GM19395 (cell line): ENCODE results near the gene DPP6.
"Not testable (repeated sequence)": the region's sequence is repeated elsewhere in the genome, so short reads cannot be mapped to it uniquely, and the experiment has no call there.

Experiments used
- ATAC-seq: cut with Tn5 transposase; IDR thresholded peaks from one replicate; pipeline ENCODE4 v1.9.1; 2021; ENCODE audit warnings: mild to moderate bottlenecking, moderate library complexity; ENCODE audit not compliant: unreplicated experiment

Gene DPP6

GRCh38 chr7:154051643-154052529 is at the start of gene DPP6:
Gene DPP6, plus strand, starts transcription at chr7:154052398.
- not testable (repeated sequence) for ATAC-seq

GRCh38 chr7:154009423-154009911 is 42.7 kb upstream of the DPP6 start:
- not testable (repeated sequence) for ATAC-seq

DNA sequence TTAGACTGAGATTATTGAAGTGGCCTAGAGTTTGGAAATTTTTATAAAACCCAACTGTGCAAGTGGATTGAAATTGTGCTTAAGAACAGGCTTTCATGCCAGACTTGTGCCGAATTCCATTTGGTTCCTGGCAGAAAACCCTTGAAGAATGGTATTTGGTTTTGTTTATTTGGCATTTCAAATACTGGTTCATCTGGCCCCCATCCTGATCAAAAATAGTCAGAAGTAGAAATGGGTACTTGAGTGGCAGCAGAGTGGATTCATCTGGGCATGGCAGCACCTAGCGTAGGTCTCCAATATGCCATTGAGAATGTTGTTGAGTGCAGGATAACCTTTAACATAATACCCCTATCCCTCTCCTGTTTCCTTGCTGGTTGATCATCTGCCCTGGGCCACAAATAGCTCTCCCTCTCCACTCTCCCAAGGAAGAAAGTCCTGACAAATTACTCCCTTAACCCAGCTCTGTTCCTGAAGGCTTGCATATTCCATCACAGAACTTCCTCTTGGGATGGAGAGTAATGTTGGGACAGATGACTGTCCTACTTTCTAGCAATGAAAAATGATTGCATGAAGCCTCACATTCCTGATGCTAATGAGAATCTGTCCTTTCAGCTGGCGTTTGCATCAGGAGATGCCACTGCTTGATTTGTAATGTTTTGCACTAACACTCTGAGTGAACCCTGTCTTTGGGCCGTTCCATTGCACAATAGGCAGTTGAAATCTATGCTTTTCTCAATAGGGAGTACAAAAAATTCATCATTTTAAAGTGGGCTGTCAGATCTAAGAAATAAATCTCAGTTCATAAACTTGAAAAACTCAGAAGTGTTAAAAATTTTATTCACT is 41.3 kb upstream of the DPP6 start:
- not testable (repeated sequence) for ATAC-seq

DNA sequence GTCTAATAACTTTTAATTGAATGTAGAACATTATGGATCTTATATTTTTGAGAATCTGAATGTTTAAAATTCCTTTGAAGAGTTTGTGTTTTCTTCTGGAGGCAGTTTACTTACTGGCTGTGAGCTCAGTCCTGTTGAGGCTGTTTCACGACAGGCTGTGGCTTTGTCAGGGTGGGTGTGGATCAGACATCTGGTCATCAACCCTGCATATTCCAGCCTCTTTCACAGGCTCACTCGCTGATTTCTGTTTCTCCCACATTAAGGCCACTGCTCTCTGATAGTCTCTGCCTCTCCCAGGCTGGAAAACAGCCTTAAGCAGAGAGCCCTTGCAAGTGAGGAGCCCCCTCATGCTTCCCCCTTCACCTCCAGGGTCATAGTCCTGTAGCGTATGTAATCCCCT is 39.4 kb upstream of the DPP6 start:
- not testable (repeated sequence) for ATAC-seq

- not testable (repeated sequence) for ATAC-seq
Observed at GRCh38 chr7:154015636-154016035, 36.6 kb upstream of the DPP6 start.

GRCh38 chr7:154018354-154018753 is 33.8 kb upstream of the DPP6 start:
- not testable (repeated sequence) for ATAC-seq

DNA sequence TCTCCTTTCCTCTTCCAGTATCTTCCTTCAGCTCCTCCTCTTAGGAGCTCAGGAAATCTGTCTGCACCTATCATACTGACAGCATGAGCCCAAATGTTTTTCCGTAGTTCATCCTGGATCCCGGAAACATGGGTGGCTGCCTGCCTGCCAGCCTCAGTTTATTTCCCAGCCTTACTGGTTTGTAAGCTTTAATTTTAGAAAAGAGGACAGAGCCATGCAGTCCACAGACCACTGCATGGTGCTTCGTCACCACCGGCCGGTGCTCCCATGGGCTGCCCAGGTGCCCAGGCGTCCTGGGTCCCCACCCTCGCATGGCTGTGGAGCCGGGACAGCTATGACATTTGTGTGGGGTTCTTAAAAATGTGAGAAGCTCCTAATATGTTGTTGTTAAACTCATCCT is 24.4 kb upstream of the DPP6 start:
- not testable (repeated sequence) for ATAC-seq

- ATAC-seq: not testable (repeated sequence)
Observed at GRCh38 chr7:154030476-154031080, 21.6 kb upstream of the DPP6 start.

- peak; percentile 92 for ATAC-seq
Observed at GRCh38 chr7:154039466-154040165, 12.6 kb upstream of the DPP6 start.

- ATAC-seq: not testable (repeated sequence)
Observed at GRCh38 chr7:154050394-154050793, 1.8 kb upstream of the DPP6 start.

GRCh38 chr7:154051006-154051642 is 1.1 kb upstream of the DPP6 start:
- ATAC-seq: not testable (repeated sequence)

DNA sequence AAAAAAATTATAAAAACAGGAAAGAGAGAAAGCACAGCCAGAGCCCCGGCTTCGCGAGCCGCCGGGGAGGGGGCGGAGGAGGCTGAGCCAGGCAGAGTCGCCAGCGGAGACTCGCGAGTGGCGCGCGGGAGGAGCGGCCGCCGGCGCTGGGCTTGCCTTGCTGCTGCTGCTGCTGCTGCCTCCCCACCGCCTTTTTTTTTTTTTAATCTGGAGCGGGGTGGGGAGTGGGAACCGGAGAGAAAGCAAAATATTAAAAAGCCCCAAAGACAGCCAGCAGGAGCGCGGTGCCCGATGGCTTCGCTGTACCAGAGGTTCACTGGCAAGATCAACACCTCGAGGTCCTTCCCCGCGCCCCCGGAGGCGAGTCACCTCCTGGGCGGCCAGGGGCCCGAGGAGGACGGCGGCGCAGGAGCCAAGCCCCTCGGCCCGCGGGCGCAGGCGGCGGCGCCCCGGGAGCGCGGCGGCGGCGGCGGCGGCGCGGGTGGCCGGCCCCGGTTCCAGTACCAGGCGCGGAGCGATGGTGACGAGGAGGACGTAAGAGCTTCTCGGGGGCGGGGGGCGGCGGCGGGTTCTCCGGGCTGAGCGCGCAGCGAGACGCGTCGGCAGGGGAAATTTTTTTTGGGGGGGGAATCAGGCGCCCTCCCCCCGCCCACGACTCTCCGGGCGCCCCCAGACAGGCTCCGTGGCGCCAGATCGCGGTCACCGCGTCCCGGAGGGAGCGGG is 493 bp downstream of the DPP6 start:
- not testable (repeated sequence) for ATAC-seq

DNA sequence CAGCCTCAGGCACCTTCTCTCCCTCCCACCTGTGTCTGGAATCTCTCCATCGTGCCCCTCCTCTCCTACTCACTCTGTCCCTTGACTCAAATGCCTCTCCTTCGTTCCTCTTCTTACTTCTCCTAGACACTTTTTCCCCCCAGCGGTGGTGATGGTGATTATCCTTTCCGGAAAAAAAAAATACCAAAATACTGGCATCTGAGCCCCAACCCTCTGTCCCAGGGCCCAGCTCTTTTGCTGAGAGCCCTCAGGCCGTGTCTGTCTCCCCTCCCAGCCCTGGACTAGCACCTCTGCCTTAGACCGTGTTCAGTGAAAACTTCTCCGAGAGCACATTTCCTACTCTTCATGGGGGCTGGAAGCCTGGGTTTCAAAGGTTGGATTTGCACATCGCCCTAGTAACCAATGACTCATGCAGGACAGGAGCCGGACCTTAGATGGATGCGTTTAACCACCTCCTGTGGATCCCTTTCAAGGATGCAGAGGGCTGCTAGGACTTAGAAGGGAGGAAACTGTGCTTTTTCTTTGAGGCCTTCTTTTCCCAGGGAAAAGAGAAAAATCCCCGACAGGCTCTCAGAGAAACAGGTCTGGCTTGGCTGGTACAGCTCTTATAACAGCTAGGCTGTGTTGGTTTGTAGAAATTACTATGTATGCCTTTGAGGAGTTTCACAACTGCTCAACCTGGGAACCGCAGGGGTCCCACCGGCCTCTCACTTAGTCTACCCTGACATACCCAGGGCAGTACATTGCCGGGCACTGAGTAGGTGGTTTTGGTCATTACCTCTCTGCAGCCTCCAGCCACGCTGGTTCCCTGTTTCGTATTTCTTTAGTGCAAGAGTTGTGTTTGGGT is 1.5 kb downstream of the DPP6 start:
- not testable (repeated sequence) for ATAC-seq

DNA sequence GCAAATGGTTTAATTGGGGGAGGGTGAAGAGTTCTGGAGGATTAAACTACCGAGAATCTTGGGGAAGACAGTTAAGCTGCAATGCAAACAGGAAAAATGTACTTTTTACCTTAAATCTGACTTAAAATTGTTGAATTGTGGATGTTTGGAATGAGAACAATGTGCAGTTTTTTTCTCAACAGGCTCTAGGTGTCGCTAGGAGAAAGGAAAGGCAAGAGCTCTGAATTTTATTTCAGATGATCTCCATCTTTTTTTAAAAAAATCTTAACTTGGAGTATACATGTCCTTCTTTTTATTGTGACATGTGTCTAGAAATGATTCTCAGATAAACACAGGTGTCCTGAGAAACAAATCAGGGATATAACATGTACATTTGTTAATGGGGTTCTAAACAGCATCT is 2.5 kb downstream of the DPP6 start:
- not testable (repeated sequence) for ATAC-seq

GRCh38 chr7:154055491-154056106 is 3.4 kb downstream of the DPP6 start:
- ATAC-seq: not testable (repeated sequence)

GRCh38 chr7:154058783-154059182 is 6.6 kb downstream of the DPP6 start:
- not testable (repeated sequence) for ATAC-seq

DNA sequence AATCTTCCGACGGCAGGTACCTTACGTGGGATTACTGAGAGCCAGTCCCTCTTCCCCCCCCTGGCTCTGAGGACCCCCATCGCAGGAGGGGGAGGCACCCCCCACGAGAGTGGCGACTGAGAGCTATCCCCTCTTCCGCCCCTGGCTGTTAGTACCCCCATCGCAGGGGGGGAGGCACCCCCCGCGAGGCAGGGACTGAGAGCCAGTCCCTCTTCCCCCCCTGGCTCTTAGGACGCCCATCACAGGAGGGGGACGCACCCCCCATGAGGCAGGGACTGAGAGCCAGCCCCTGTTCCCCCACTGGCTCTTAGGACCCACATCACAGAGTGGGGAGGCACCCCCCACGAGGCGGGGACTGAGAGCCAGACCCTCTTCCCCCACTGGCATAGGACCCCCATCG is 8.4 kb downstream of the DPP6 start:
- not testable (repeated sequence) for ATAC-seq

DNA sequence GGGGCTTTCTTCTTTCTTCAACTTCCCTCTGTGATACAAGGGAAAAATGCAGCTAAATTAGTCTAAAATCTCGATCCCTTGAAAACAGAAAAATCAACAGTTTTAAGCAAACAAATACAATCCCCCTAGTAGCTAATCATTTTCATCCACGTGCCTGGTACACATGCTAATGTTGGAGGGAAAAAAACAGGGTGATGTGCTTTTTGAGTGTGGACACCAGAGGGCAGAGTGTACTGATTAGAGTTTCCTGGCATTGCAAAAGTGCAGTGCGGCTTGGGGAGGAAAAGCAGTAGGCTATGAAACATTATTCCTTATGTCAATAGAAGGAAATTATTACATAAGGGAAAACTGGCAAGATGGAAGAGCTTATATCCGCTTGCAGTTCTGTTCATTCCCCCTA is 19.6 kb downstream of the DPP6 start:
- not testable (repeated sequence) for ATAC-seq
